ENCODE results near the gene ADM5. TPM values are rescaled to one million over a fixed set of nuclear protein-coding genes. Genes with fewer than 3 reads are reported as not detected.

ADM5 gene
- polyA plus RNA-seq, 2 of the 4 experiments (the other 2 are of a cell fraction): 2.0 to 4.3 TPM

- ATAC-seq (peak; percentile 20 to 32; a peak in 5 of 6 replicates), DNase-seq (ENCODE audit: low read depth in 1 of 2, low spot score in 1 of 2) (peak; percentile 82 to 91), FAIRE-seq (no peak)
- peak overlapping the region; percentile 90 for H3K4me2 ChIP-seq
- 2% methylated on average over 21 of the region's 21 CpGs for WGBS (ENCODE audit: missing lambda C conversion rate)
- peak overlapping the region; percentile 97 to 99 for H3K27ac ChIP-seq
- peak overlapping the region; percentile 82 for H3K4me3 ChIP-seq
- POLR2A ChIA-PET: interaction anchor here (0.7 to 3.5 kb wide), 6 partner anchors 11 to 191 kb away, joined by 3 to 48 read pairs (median 8); partner anchors contain the start of genes AP2A1 and RRAS
- no peaks in the 10 kb centered on the region for H3K9me3 ChIP-seq
- no peak for TF ChIP-seq CHD4 (IDR thresholded peaks at IDR 0.05; ENCODE audit: borderline replicate concordance)
- no peak for TF ChIP-seq HOXB5 (CRISPR knock-in tag; IDR thresholded peaks at IDR 0.05)
- peak; percentile 58 to 59 for TF ChIP-seq RAD21 (conservative IDR thresholded peaks at IDR 0.05 in 1 of 2, IDR thresholded peaks at IDR 0.05 in 1 of 2)
- TF ChIP-seq HOXA7 (CRISPR knock-in tag; IDR thresholded peaks at IDR 0.05): no peak
- no peak for TF ChIP-seq SREBF2 (IDR thresholded peaks at IDR 0.05)
- 0 out of 2 replicates have a peak, but pooled peaks have one; percentile 4 for TF ChIP-seq MYC (IDR thresholded peaks at IDR 0.05; ENCODE audit: borderline replicate concordance, low read length)
- TF ChIP-seq ZFP36 (IDR thresholded peaks at IDR 0.05; ENCODE audit: borderline replicate concordance, partially characterized antibody): no peak
- peak; percentile 28; the same call in 1 of the 3 replicates for TF ChIP-seq SMC3 (IDR thresholded peaks at IDR 0.05)
- no peak for TF ChIP-seq RFX5 (IDR thresholded peaks at IDR 0.05)
- TF ChIP-seq CEBPB (IDR thresholded peaks at IDR 0.05): peak; percentile 40 to 74; a peak in 3 of 4 replicates
- TF ChIP-seq GATA3 (IDR thresholded peaks at IDR 0.05; ENCODE audit: borderline replicate concordance): 0 out of 2 replicates have a peak, but pooled peaks have one; percentile 5
- TF ChIP-seq EHMT2 (IDR thresholded peaks at IDR 0.05; ENCODE audit: low read depth): no peak
- TF ChIP-seq EHF (CRISPR knock-in tag; IDR thresholded peaks at IDR 0.05): no peak
- 0 out of 2 replicates have a peak, but pooled peaks have one; percentile 3 for TF ChIP-seq ESRRA (IDR thresholded peaks at IDR 0.05; ENCODE audit: borderline replicate concordance, low read length)
- TF ChIP-seq HDAC2 (IDR thresholded peaks at IDR 0.05): 0 out of 2 replicates have a peak, but pooled peaks have one; percentile 21
- peak; percentile 83; the same call in 1 of the 2 replicates for TF ChIP-seq MAZ (IDR thresholded peaks at IDR 0.05; ENCODE audit: borderline replicate concordance, low read depth, low read length)
- peak; percentile 60 for TF ChIP-seq CHD2 (IDR thresholded peaks at IDR 0.05; ENCODE audit: low read length, partially characterized antibody)
- TF ChIP-seq FOXS1 (CRISPR knock-in tag; IDR thresholded peaks at IDR 0.05): 0 out of 2 replicates have a peak, but pooled peaks have one; percentile 23
- no peak for TF ChIP-seq MAX (IDR thresholded peaks at IDR 0.05)
- TF ChIP-seq USF2 (IDR thresholded peaks at IDR 0.05): no peak
- peak; percentile 61 for TF ChIP-seq CTCF (IDR thresholded peaks at IDR 0.05)
- TF ChIP-seq ZC3H11A (IDR thresholded peaks at IDR 0.05): no peak
- TF ChIP-seq ELK1 (IDR thresholded peaks at IDR 0.05; ENCODE audit: low read depth, low read length): no peak
- TF ChIP-seq HES2 (IDR thresholded peaks at IDR 0.05): no peak
- no peak for TF ChIP-seq NFE2L2 (conservative IDR thresholded peaks at IDR 0.05; ENCODE audit: low read length)
- peak; percentile 76; the same call in 1 of the 2 replicates for TF ChIP-seq TP53 (CRISPR knock-in tag; IDR thresholded peaks at IDR 0.05)
- TF ChIP-seq CBX2 (IDR thresholded peaks at IDR 0.05; ENCODE audit: borderline replicate concordance, low read depth): no peak
- TF ChIP-seq BHLHE40 (IDR thresholded peaks at IDR 0.05; ENCODE audit: low read depth, low read length): no peak
- TF ChIP-seq FOSB (CRISPR knock-in tag; IDR thresholded peaks at IDR 0.05): no peak
- no peak for TF ChIP-seq RNF2 (IDR thresholded peaks at IDR 0.05; ENCODE audit: borderline replicate concordance, low read depth)
- CTCF ChIA-PET: interaction anchor here (0.7 to 16.7 kb wide), 26 partner anchors 8 to 458 kb away, joined by 3 to 326 read pairs (median 5); partner anchors contain the start of genes BCL2L12, IRF3, NOSIP and PRRG2
- H3K4me1 ChIP-seq: peaks cover 33% of the 10 kb centered on the region
These were observed 11.3 kb upstream of the ADM5 start for GRCh38 chr19:49677901-49678674.
